ENCODE results near the gene CASK.

DNA sequence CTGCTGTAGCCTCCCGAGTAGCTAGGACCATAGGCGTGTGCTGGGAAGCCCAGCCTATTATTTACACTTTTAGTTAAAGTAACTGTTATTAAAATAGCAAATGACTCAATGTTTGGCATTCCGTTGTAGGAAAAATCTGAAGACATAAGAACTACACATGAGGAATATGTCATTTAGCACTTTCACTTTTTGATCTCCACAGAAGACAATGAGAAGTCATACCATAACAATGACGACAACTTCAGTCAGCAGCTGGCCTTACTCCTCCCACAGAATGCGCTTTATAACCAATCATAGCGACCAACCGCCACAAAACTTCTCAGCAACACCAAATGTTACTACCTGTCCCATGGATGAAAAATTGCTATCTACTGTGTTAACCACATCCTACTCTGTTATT is 227.9 kb downstream of the CASK start:
- TF ChIP-seq POLR2A (IDR thresholded peaks at IDR 0.05) = no peak
- TF ChIP-seq, protein P1, sequence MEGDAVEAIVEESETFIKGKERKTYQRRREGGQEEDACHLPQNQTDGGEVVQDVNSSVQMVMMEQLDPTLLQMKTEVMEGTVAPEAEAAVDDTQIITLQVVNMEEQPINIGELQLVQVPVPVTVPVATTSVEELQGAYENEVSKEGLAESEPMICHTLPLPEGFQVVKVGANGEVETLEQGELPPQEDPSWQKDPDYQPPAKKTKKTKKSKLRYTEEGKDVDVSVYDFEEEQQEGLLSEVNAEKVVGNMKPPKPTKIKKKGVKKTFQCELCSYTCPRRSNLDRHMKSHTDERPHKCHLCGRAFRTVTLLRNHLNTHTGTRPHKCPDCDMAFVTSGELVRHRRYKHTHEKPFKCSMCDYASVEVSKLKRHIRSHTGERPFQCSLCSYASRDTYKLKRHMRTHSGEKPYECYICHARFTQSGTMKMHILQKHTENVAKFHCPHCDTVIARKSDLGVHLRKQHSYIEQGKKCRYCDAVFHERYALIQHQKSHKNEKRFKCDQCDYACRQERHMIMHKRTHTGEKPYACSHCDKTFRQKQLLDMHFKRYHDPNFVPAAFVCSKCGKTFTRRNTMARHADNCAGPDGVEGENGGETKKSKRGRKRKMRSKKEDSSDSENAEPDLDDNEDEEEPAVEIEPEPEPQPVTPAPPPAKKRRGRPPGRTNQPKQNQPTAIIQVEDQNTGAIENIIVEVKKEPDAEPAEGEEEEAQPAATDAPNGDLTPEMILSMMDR (IDR thresholded peaks at IDR 0.05 in 8 of 11, conservative IDR thresholded peaks at IDR 0.05 in 3 of 11) = no peak
